Left lung (tissue), 10 donors: ENCODE data around the gene KCNH8. TPM values are rescaled to one million over a fixed set of nuclear protein-coding genes. Genes with fewer than 3 reads are reported as not detected.

Experiments
- ATAC-seq: fragments of 200-7000 bp; cut with Tn5 transposase; one replicate; pipeline ENCODE4 v1.9.1; 2020; ENCODE audit warnings: moderate library complexity
- DNase-seq, 4 donors: peaks; one replicate each; pipeline ENCODE4 v3.0.0-alpha.2; 2013 to 2020
- H3K27ac ChIP-seq, 2 donors: fragments of 200-600 bp; sonication (generic) in 1 of 2; one replicate each; pipeline versions ENCODE4 v1.5.0 to v1.8.0; 2020 to 2021
- H3K27me3 ChIP-seq, 2 donors: fragments of 200-600 bp; sonication (generic) in 1 of 2; one replicate each; pipeline versions ENCODE4 v1.5.0 to v1.8.0; 2020 to 2021
- H3K36me3 ChIP-seq, 2 donors: fragments of 200-600 bp; sonication (generic) in 1 of 2; one replicate each; pipeline versions ENCODE4 v1.5.0 to v1.8.0; 2020 to 2021
- H3K4me1 ChIP-seq, 2 donors: fragments of 200-600 bp; one replicate each; pipeline ENCODE4 v1.8.0; 2021
- H3K4me3 ChIP-seq, 2 donors: fragments of 200-600 bp; sonication (generic) in 1 of 2; one replicate each; pipeline versions ENCODE4 v1.5.0 to v1.8.0; 2020 to 2021; ENCODE audit warnings: mild to moderate bottlenecking in 1 of 2
- H3K9me3 ChIP-seq, 2 donors: fragments of 200-600 bp; sonication (generic) in 1 of 2; one replicate each; pipeline versions ENCODE4 v1.5.0 to v1.8.0; 2020 to 2021
- CTCF ChIP-seq, 2 donors: fragments of 200-600 bp; sonication (generic) in 1 of 2; IDR thresholded peaks; one replicate each; pipeline versions ENCODE4 v1.5.0 to v1.8.0; 2021; ENCODE audit warnings: antibody characterized with exemption in 2 of 2
- intact Hi-C, 2 donors: fragments of 100-400 bp; cut with DNase I; formaldehyde crosslinking; loops; one replicate each; pipeline versions ENCODE4 v1.11.2 to v1.14.2; 2022
- polyA plus RNA-seq, 6 donors: library from polyadenylated mRNA; unstranded; fragments of 120-200 nt; gene quantifications; one replicate each; pipeline ENCODE4 v1.2.1, GENCODE V29; 2013; ENCODE audit not compliant: insufficient read length in 6 of 6
- total RNA-seq, 2 donors: library from RNA; stranded (reverse); fragmentation: NEBNext Ultra II Directional; extraction: Animal tissue kit (Norgen Biotek cat#: 25700); gene quantifications; one replicate each; pipeline ENCODE4 v1.2.1, GENCODE V29; 2021
- donor health status: DM: no; HTN: yes; CAD: no.
- donor health status: DM: no; HTN: no; CAD: no.

The KCNH8 gene
- total and polyA plus RNA-seq, 8 donors: 0.12 to 3.0 (median 2.1) TPM

- DNase-seq (peak in 2 of 4 donors; percentile 1 to 34), ATAC-seq (peak; percentile 21)
- Histone ChIP-seq H3K36me3 (no peaks in the 10 kb centered on the region), H3K27me3 (no peaks in the 10 kb centered on the region), H3K4me1 (no peaks in the 10 kb centered on the region), H3K27ac (no peak overlapping the region), H3K4me3 (no peak overlapping the region), H3K9me3 (no peaks in the 10 kb centered on the region)
- TF ChIP-seq CTCF (IDR thresholded peaks at IDR 0.05): no peak
- intact Hi-C loops: no loop called here
Observed at GRCh38 chr3:19213603-19214220, 65.4 kb downstream of the KCNH8 start.

- no peak for TF ChIP-seq CTCF (IDR thresholded peaks at IDR 0.05)
- Histone ChIP-seq H3K36me3 (no peaks in the 10 kb centered on the region), H3K27ac (no peak overlapping the region), H3K4me1 (no peaks in the 10 kb centered on the region), H3K27me3 (no peaks in the 10 kb centered on the region), H3K4me3 (no peak overlapping the region), H3K9me3 (no peaks in the 10 kb centered on the region)
- DNase-seq (no peak), ATAC-seq (no peak)
- intact Hi-C loops: no loop called here
Observed at GRCh38 chr3:19215427-19215826, 67.1 kb downstream of the KCNH8 start.

GRCh38 chr3:19216669-19217337, 68.5 kb downstream of the KCNH8 start:
- Histone ChIP-seq H3K9me3 (no peaks in the 10 kb centered on the region), H3K36me3 (no peaks in the 10 kb centered on the region), H3K4me3 (no peak overlapping the region), H3K27ac (no peak overlapping the region), H3K4me1 (no peaks in the 10 kb centered on the region), H3K27me3 (no peaks in the 10 kb centered on the region)
- ATAC-seq: no peak
- peak in 1 of 4 donors; percentile 46 for DNase-seq
- no peak for TF ChIP-seq CTCF (IDR thresholded peaks at IDR 0.05)
- intact Hi-C loops: no loop called here

GRCh38 chr3:19220311-19220710, 72.0 kb downstream of the KCNH8 start:
- Histone ChIP-seq H3K4me1 (no peaks in the 10 kb centered on the region), H3K27ac (no peak overlapping the region), H3K9me3 (no peaks in the 10 kb centered on the region), H3K27me3 (no peaks in the 10 kb centered on the region), H3K36me3 (no peaks in the 10 kb centered on the region), H3K4me3 (no peak overlapping the region)
- DNase-seq (no peak), ATAC-seq (no peak)
- TF ChIP-seq CTCF (IDR thresholded peaks at IDR 0.05): no peak
- intact Hi-C loops: no loop called here

GRCh38 chr3:19221081-19221480, 72.8 kb downstream of the KCNH8 start:
- H3K4me3 ChIP-seq: no peak overlapping the region
- no peaks in the 10 kb centered on the region for H3K9me3 ChIP-seq
- intact Hi-C loops: no loop called here
- H3K27ac ChIP-seq: no peak overlapping the region
- TF ChIP-seq CTCF (IDR thresholded peaks at IDR 0.05): no peak
- H3K4me1 ChIP-seq: no peaks in the 10 kb centered on the region
- no peaks in the 10 kb centered on the region for H3K27me3 ChIP-seq
- no peak for DNase-seq
- ATAC-seq: peak; percentile 84
- H3K36me3 ChIP-seq: no peaks in the 10 kb centered on the region
